ENCODE results near the gene PAK4. TPM values are rescaled to one million over a fixed set of nuclear protein-coding genes. Genes with fewer than 3 reads are reported as not detected.

PAK4 gene
- total and polyA plus RNA-seq, 10 of the 15 experiments (the other 5 are each of a cell fraction or from before 2014, with no cell fraction given) = 0.08 to 19.3 (median 5.9) TPM

DNA sequence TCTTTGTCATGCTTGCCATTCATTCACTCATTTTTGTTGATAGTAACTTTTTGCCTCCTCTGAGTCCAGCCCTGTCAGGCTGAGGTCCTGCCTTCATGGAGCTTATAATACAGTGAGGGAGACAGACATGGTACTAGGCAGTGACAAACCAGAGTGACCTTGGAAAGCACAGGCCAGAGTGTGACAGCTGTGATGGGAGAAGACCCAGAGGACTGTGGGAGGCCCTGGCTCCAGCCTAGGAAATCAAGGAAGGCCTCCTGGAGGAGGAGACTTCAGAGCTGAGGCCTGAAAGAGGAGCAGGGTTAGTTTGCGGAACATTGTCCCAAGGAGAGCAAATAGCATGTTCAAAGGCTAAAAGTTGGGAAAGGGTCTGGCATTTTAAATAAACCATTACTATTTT, 20.5 kb downstream of the PAK4 start (continued):
- no peak for TF ChIP-seq RELB (IDR thresholded peaks at IDR 0.05; ENCODE audit: low read depth)
- TF ChIP-seq CREB1 (IDR thresholded peaks at IDR 0.05; ENCODE audit: low read depth) = no peak
- TF ChIP-seq ZBTB4 (CRISPR knock-in tag; IDR thresholded peaks at IDR 0.05) = no peak
- TF ChIP-seq NFYB (IDR thresholded peaks at IDR 0.05; ENCODE audit: insufficient read depth, low read depth, low read length) = no peak
- TF ChIP-seq CHD1 (IDR thresholded peaks at IDR 0.05; ENCODE audit: low read depth, low read length) = no peak
- TF ChIP-seq IKZF2 (IDR thresholded peaks at IDR 0.05) = no peak
